Spinal cord (tissue), 10 donors: ENCODE measurements around the gene PCDHB13. TPM values are rescaled to one million over a fixed set of nuclear protein-coding genes. Genes with fewer than 3 reads are reported as not detected.
A peak's percentile ranks its signal among the peaks of the same experiment; 100 is the strongest.
"Not testable (repeated sequence)": the region's sequence is repeated elsewhere in the genome, so short reads cannot be mapped to it uniquely, and the experiment has no call there.

Source experiments
- DNase-seq, 6 donors: peaks; one replicate each; pipeline versions ENCODE4 v3.0.0 to v3.0.0-alpha.2; 2013 to 2015; ENCODE audit warnings: low spot score in 6 of 6, low read depth in 4 of 6
- H3K27ac ChIP-seq: one replicate; pipeline ENCODE4 v1.5.1; 2013; ENCODE audit warnings: low read depth, low read length, control low read depth
- H3K27me3 ChIP-seq: one replicate; pipeline ENCODE4 v1.6.1; 2013; ENCODE audit warnings: low read length; ENCODE audit not compliant: control insufficient read depth, insufficient read depth
- H3K36me3 ChIP-seq: one replicate; pipeline ENCODE4 v1.6.1; 2013; ENCODE audit warnings: low read length; ENCODE audit not compliant: control insufficient read depth, insufficient read depth
- H3K4me1 ChIP-seq: one replicate; pipeline ENCODE4 v1.6.1; 2013; ENCODE audit warnings: low read length; ENCODE audit not compliant: control insufficient read depth, insufficient read depth
- H3K4me3 ChIP-seq: one replicate; pipeline ENCODE4 v1.5.1; 2013; ENCODE audit warnings: low read depth, low read length, control low read depth
- H3K9me3 ChIP-seq: one replicate; pipeline ENCODE4 v1.6.1; 2013; ENCODE audit warnings: low read length; ENCODE audit not compliant: control insufficient read depth, insufficient read depth
- WGBS: methylation state at CpG from one replicate; pipeline ENCODE4 v1.1.5; 2013; ENCODE audit warnings: missing lambda C conversion rate; ENCODE audit not compliant: insufficient coverage; 5-methylcytosine and 5-hydroxymethylcytosine counted together
- polyA plus RNA-seq, 2 donors: library from polyadenylated mRNA; unstranded; fragments of 120-200 nt; gene quantifications; one replicate each; pipeline ENCODE4 v1.2.1, GENCODE V29; 2013; ENCODE audit not compliant: insufficient read length in 2 of 2
- total RNA-seq, 2 donors: library from RNA; depleted of rRNA in 1 of 2; stranded (reverse); fragments of 120-200 nt in 1 of 2; fragments of >200 nt in 1 of 2; gene quantifications; one replicate each; pipeline versions ENCODE4 v1.2.3 to v1.2.4, GENCODE V29; 2013 to 2014
- donor health status: healthy.

Gene PCDHB13
- total and polyA plus RNA-seq, 4 donors: 3.8 to 8.7 (median 4.8) TPM

GRCh38 chr5:141201126-141201525 lies 12.6 kb upstream of the PCDHB13 start:
- H3K27me3 ChIP-seq, H3K27ac ChIP-seq, DNase-seq, H3K36me3 ChIP-seq, H3K4me3 ChIP-seq, H3K4me1 ChIP-seq: not testable (repeated sequence)
- WGBS: 14% methylated on average over 10 of the region's 38 CpGs
- peaks cover 16% of the 10 kb centered on the region for H3K9me3 ChIP-seq

- WGBS: 25% methylated on average over 23 of the region's 35 CpGs
These were observed 12.1 kb upstream of the PCDHB13 start for GRCh38 chr5:141201646-141202045.

GRCh38 chr5:141208478-141208877 lies 5.2 kb upstream of the PCDHB13 start, which contains the start of gene PCDHB12:
PCDHB12 (plus strand) TSS chr5:141208719; CDS start chr5:141208908, 189 bp downstream.
- Histone ChIP-seq H3K4me3 (peak within 1 kb of the TSS; percentile 2), H3K27me3 (no peaks in the 10 kb centered on the region), H3K9me3 (peaks cover 11% of the 10 kb centered on the region), H3K36me3 (no peaks in the 10 kb centered on the region), H3K27ac (no peak within 1 kb of the TSS), H3K4me1 (no peaks in the 10 kb centered on the region)
- peak in 2 of 6 donors; percentile 30 to 41 for DNase-seq
- WGBS: 15% methylated on average over 9 of the region's 11 CpGs

More at GRCh38 chr5:141201646-141202045, 12.1 kb upstream of the PCDHB13 start:
- peaks cover 14% of the 10 kb centered on the region for H3K9me3 ChIP-seq
- H3K4me3 ChIP-seq, DNase-seq, H3K27me3 ChIP-seq, H3K36me3 ChIP-seq, H3K27ac ChIP-seq, H3K4me1 ChIP-seq: not testable (repeated sequence)

- not testable (repeated sequence) for H3K4me3 ChIP-seq, H3K4me1 ChIP-seq, H3K27me3 ChIP-seq, H3K27ac ChIP-seq, H3K36me3 ChIP-seq, DNase-seq
- 25% methylated on average over 19 of the region's 39 CpGs for WGBS
- H3K9me3 ChIP-seq: peaks cover 12% of the 10 kb centered on the region
These were observed 3.4 kb upstream of the PCDHB13 start for GRCh38 chr5:141210281-141210680.

- WGBS: 19% methylated on average over 13 of the region's 27 CpGs
These were observed 2.9 kb upstream of the PCDHB13 start for GRCh38 chr5:141210849-141211248.

GRCh38 chr5:141214583-141214982 lies 864 bp downstream of the PCDHB13 start:
- not testable (repeated sequence) for H3K27ac ChIP-seq, DNase-seq, H3K36me3 ChIP-seq, H3K4me3 ChIP-seq, H3K4me1 ChIP-seq, H3K27me3 ChIP-seq
- 62% methylated on average over 3 of the region's 12 CpGs for WGBS
- peaks cover 14% of the 10 kb centered on the region for H3K9me3 ChIP-seq

More at GRCh38 chr5:141210849-141211248, 2.9 kb upstream of the PCDHB13 start:
- DNase-seq, H3K27ac ChIP-seq, H3K36me3 ChIP-seq, H3K27me3 ChIP-seq, H3K4me1 ChIP-seq, H3K4me3 ChIP-seq: not testable (repeated sequence)
- peaks cover 12% of the 10 kb centered on the region for H3K9me3 ChIP-seq

GRCh38 chr5:141215504-141215903 lies 1.8 kb downstream of the PCDHB13 start:
- not testable (repeated sequence) for H3K4me3 ChIP-seq, DNase-seq, H3K27ac ChIP-seq, H3K27me3 ChIP-seq, H3K4me1 ChIP-seq, H3K36me3 ChIP-seq
- 25% methylated on average over 25 of the region's 40 CpGs for WGBS
- peaks cover 16% of the 10 kb centered on the region for H3K9me3 ChIP-seq

GRCh38 chr5:141216035-141216434 lies 2.3 kb downstream of the PCDHB13 start:
- no CpG with 5 or more reads among the region's 26 CpGs for WGBS
- H3K4me1 ChIP-seq, H3K36me3 ChIP-seq, H3K27me3 ChIP-seq, H3K4me3 ChIP-seq, DNase-seq, H3K27ac ChIP-seq: not testable (repeated sequence)
- H3K9me3 ChIP-seq: peaks cover 17% of the 10 kb centered on the region

- Histone ChIP-seq H3K27ac (no peak within 1 kb of the TSS), H3K4me1 (no peaks in the 10 kb centered on the region), H3K27me3 (no peaks in the 10 kb centered on the region), H3K36me3 (no peaks in the 10 kb centered on the region), H3K4me3 (peak within 1 kb of the TSS; percentile 19), H3K9me3 (peaks cover 14% of the 10 kb centered on the region)
- DNase-seq: peak in 2 of 6 donors; percentile 45 to 76
- 15% methylated on average over 12 of the region's 15 CpGs for WGBS
These were observed 9.5 kb downstream of the PCDHB13 start, which contains the start of gene PCDHB14 for GRCh38 chr5:141223112-141223783. PCDHB14 (plus strand) TSS chr5:141223343; CDS start chr5:141223506, 163 bp downstream.

- not testable (repeated sequence) for H3K36me3 ChIP-seq, DNase-seq, H3K27me3 ChIP-seq, H3K27ac ChIP-seq, H3K4me1 ChIP-seq, H3K4me3 ChIP-seq
- 16% methylated on average over 20 of the region's 40 CpGs for WGBS
- H3K9me3 ChIP-seq: peaks cover 16% of the 10 kb centered on the region
These were observed 11.1 kb downstream of the PCDHB13 start for GRCh38 chr5:141224844-141225243.
